ENCODE data around the gene MVB12B.

GRCh38 chr9:126495411-126496180 lies 169.0 kb downstream of the MVB12B start:
- TF ChIP-seq, protein P1, sequence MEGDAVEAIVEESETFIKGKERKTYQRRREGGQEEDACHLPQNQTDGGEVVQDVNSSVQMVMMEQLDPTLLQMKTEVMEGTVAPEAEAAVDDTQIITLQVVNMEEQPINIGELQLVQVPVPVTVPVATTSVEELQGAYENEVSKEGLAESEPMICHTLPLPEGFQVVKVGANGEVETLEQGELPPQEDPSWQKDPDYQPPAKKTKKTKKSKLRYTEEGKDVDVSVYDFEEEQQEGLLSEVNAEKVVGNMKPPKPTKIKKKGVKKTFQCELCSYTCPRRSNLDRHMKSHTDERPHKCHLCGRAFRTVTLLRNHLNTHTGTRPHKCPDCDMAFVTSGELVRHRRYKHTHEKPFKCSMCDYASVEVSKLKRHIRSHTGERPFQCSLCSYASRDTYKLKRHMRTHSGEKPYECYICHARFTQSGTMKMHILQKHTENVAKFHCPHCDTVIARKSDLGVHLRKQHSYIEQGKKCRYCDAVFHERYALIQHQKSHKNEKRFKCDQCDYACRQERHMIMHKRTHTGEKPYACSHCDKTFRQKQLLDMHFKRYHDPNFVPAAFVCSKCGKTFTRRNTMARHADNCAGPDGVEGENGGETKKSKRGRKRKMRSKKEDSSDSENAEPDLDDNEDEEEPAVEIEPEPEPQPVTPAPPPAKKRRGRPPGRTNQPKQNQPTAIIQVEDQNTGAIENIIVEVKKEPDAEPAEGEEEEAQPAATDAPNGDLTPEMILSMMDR (IDR thresholded peaks at IDR 0.05) = no peak
- no peak for TF ChIP-seq POLR2AphosphoS5 (IDR thresholded peaks at IDR 0.05)
- no peak for TF ChIP-seq EP300 (IDR thresholded peaks at IDR 0.05)
- no peak for TF ChIP-seq POLR2A (IDR thresholded peaks at IDR 0.05)
